HepG2 (cell line): Measurements from ENCODE around the gene MTMR10. TPM values are rescaled to one million over a fixed set of nuclear protein-coding genes. Genes with fewer than 3 reads are reported as not detected.

Experiments used
- AGO2 ChIP-seq: fragments of 200-400 bp; formaldehyde crosslinking; optimal IDR thresholded peaks from 2 replicates; pipeline ENCODE3; 2017; ENCODE audit warnings: mild to moderate bottlenecking, low read depth, low read length, moderate library complexity
- ARID3A ChIP-seq: IDR thresholded peaks from 2 replicates; pipeline ENCODE4 v1.6.1; 2012; ENCODE audit warnings: low read depth, low read length, improper control_type of control experiment
- FOXO1 ChIP-seq: sonication (generic); formaldehyde crosslinking; IDR thresholded peaks from 2 replicates; pipeline ENCODE4 v1.4.0; 2020; ENCODE audit warnings: missing genetic modification reagents
- HMG20A ChIP-seq: IDR thresholded peaks from 2 replicates; pipeline ENCODE4 v1.6.1; 2016; ENCODE audit warnings: borderline replicate concordance
- JARID2 ChIP-seq: sonication (generic); formaldehyde crosslinking; IDR thresholded peaks from 2 replicates; pipeline ENCODE4 v1.8.1; 2023; ENCODE audit warnings: missing genetic modification reagents, inconsistent platforms; ENCODE audit not compliant: insufficient replicate concordance
- KMT2A ChIP-seq: sonication (generic); formaldehyde crosslinking; IDR thresholded peaks from 2 replicates; pipeline ENCODE4 v1.4.0; 2020; ENCODE audit warnings: missing genetic modification reagents
- POLR2AphosphoS2 ChIP-seq: IDR thresholded peaks from 2 replicates; pipeline ENCODE4 v1.6.1; 2011; ENCODE audit warnings: low read depth, low read length, improper control_type of control experiment
- TBX2 ChIP-seq: sonication (generic); formaldehyde crosslinking; IDR thresholded peaks from 2 replicates; pipeline ENCODE4 v1.5.0; 2020; ENCODE audit warnings: missing genetic modification reagents, mild to moderate bottlenecking, borderline replicate concordance
- TBX3 ChIP-seq: fragments of 450-650 bp; IDR thresholded peaks from 2 replicates; pipeline ENCODE4 v1.6.1; 2017; ENCODE audit warnings: antibody characterized with exemption, mild to moderate bottlenecking, inconsistent platforms, borderline replicate concordance
- ZBTB1 ChIP-seq: sonication (generic); formaldehyde crosslinking; IDR thresholded peaks from 2 replicates; pipeline ENCODE4 v1.4.0; 2020; ENCODE audit warnings: missing genetic modification reagents, borderline replicate concordance
- ZBTB10 ChIP-seq: sonication (generic); formaldehyde crosslinking; IDR thresholded peaks from 2 replicates; pipeline ENCODE4 v1.4.0; 2020; ENCODE audit warnings: missing genetic modification reagents, borderline replicate concordance
- ZBTB20 ChIP-seq: sonication (generic); formaldehyde crosslinking; IDR thresholded peaks from 2 replicates; pipeline ENCODE4 v1.8.1; 2023; ENCODE audit warnings: missing genetic modification reagents, low read depth, mild to moderate bottlenecking, borderline replicate concordance
- ZFX ChIP-seq: sonication (generic); formaldehyde crosslinking; IDR thresholded peaks from 2 replicates; pipeline ENCODE4 v1.4.0; 2020; ENCODE audit warnings: mild to moderate bottlenecking, low read depth, missing genetic modification reagents, moderate library complexity
- ZNF121 ChIP-seq: sonication (generic); formaldehyde crosslinking; IDR thresholded peaks from 2 replicates; pipeline ENCODE4 v1.5.0; 2020; ENCODE audit warnings: mild to moderate bottlenecking, missing genetic modification reagents
- ZNF235 ChIP-seq: sonication (generic); formaldehyde crosslinking; IDR thresholded peaks from 2 replicates; pipeline ENCODE4 v1.8.1; 2023; ENCODE audit warnings: mild to moderate bottlenecking, missing genetic modification reagents, borderline replicate concordance
- ZNF414 ChIP-seq: sonication (generic); formaldehyde crosslinking; IDR thresholded peaks from 2 replicates; pipeline ENCODE4 v1.5.0; 2020; ENCODE audit warnings: missing genetic modification reagents
- ZNF605 ChIP-seq: sonication (generic); formaldehyde crosslinking; IDR thresholded peaks from 2 replicates; pipeline ENCODE4 v1.8.0; 2022; ENCODE audit warnings: mild to moderate bottlenecking, missing genetic modification reagents
- polyA plus RNA-seq, 8 experiments: library from polyadenylated mRNA; depleted of rRNA in 3 of 8; stranded (reverse) in 7 of 8; unstranded in 1 of 8; fragments of >200 nt; fragmentation: Illumina TruSeq in 4 of 8; extraction: Trizol in 4 of 8; gene quantifications; 2 replicates each; pipeline versions ENCODE4 v1.2.1 to v1.2.3, GENCODE V29; 2011 to 2016; ENCODE audit warnings: low read depth in 4 of 8, missing spikeins in 1 of 8, mixed read lengths in 1 of 8; ENCODE audit not compliant: insufficient read depth in 1 of 8
- total RNA-seq, 5 experiments: library from RNA; depleted of rRNA; stranded (reverse); fragments of >200 nt; fragmentation: Illumina TruSeq; extraction: Trizol; gene quantifications; 2 replicates each; pipeline ENCODE4 v1.2.3, GENCODE V29; 2016; ENCODE audit warnings: low read depth in 1 of 5

The MTMR10 gene
- total and polyA plus RNA-seq, 2 of the 13 experiments (the other 11 are each of a cell fraction or from before 2014, with no cell fraction given), result 10.2 to 17.4 TPM

GRCh38 chr15:30991255-30992235, at the start of gene MTMR10 (continued):
- TF ChIP-seq POLR2AphosphoS2 (no peak), TBX3 (no peak), ZNF235 (0 out of 2 replicates have a peak, but pooled peaks have one; percentile 38), JARID2 (no peak), ZBTB20 (CRISPR knock-in tag) (no peak), ZNF605 (CRISPR knock-in tag) (no peak), ZNF121 (0 out of 2 replicates have a peak, but pooled peaks have one; percentile 4), FOXO1 (CRISPR knock-in tag) (0 out of 2 replicates have a peak, but pooled peaks have one; percentile 7), ZNF414 (peak; percentile 16; the same call in 1 of the 2 replicates), ARID3A (no peak), ZFX (CRISPR knock-in tag) (peak; percentile 93), KMT2A (peak; percentile 62; the same call in 1 of the 2 replicates), ZBTB1 (CRISPR knock-in tag) (no peak), AGO2 (peak; percentile 60), HMG20A (CRISPR knock-in tag) (0 out of 2 replicates have a peak, but pooled peaks have one; percentile 15), ZBTB10 (0 out of 2 replicates have a peak, but pooled peaks have one; percentile 35), TBX2 (CRISPR knock-in tag) (no peak; the same call in 1 of the 2 replicates)
